ENCODE data around the gene INPP5A.

- no peak for TF ChIP-seq SPI1 (IDR thresholded peaks at IDR 0.05; ENCODE audit: borderline replicate concordance, low read depth, low read length)
- no peak for TF ChIP-seq SMARCC2 (IDR thresholded peaks at IDR 0.05; ENCODE audit: low read depth)
These were observed 42.5 kb upstream of the INPP5A start for GRCh38 chr10:132494866-132495630.

All from K562 (cell line).